Jurkat, Clone E6-1 (cell line): ENCODE data around the gene TRNAU1AP.
"Not testable (repeated sequence)": the region's sequence is repeated elsewhere in the genome, so short reads cannot be mapped to it uniquely, and the experiment has no call there.

Experiments
- DNase-seq: peaks from one replicate; pipeline ENCODE4 v3.0.0-alpha.2; 2011; ENCODE audit warnings: low read depth, low spot score
- H3K4me3 ChIP-seq: 2 replicates; pipeline ENCODE4 v1.5.1; 2011; ENCODE audit warnings: mild to moderate bottlenecking, low read length, control low read depth, moderate library complexity

Gene TRNAU1AP

GRCh38 chr1:28565726-28566125 is 12.8 kb downstream of the TRNAU1AP start:
- no peak overlapping the region for H3K4me3 ChIP-seq
- no peak for DNase-seq

GRCh38 chr1:28566931-28567330 is 14.0 kb downstream of the TRNAU1AP start:
- no peak overlapping the region for H3K4me3 ChIP-seq
- no peak for DNase-seq

- H3K4me3 ChIP-seq = no peak overlapping the region
Observed at GRCh38 chr1:28571911-28572310, 19.0 kb downstream of the TRNAU1AP start.

GRCh38 chr1:28572891-28573290 is 20.0 kb downstream of the TRNAU1AP start:
- H3K4me3 ChIP-seq, DNase-seq: not testable (repeated sequence)

More at GRCh38 chr1:28571911-28572310, 19.0 kb downstream of the TRNAU1AP start:
- DNase-seq = no peak

- DNase-seq = no peak
- no peak overlapping the region for H3K4me3 ChIP-seq
Observed at GRCh38 chr1:28573564-28573963, 20.7 kb downstream of the TRNAU1AP start.

- H3K4me3 ChIP-seq = no peak overlapping the region
- no peak for DNase-seq
Observed at GRCh38 chr1:28577052-28577678, 24.3 kb downstream of the TRNAU1AP start.

- DNase-seq = no peak
- no peak overlapping the region for H3K4me3 ChIP-seq
Observed at GRCh38 chr1:28577738-28578536, 25.1 kb downstream of the TRNAU1AP start.

GRCh38 chr1:28578696-28579218 is 25.9 kb downstream of the TRNAU1AP start:
- no peak for DNase-seq
- no peak overlapping the region for H3K4me3 ChIP-seq

- DNase-seq = no peak
- H3K4me3 ChIP-seq = no peak overlapping the region
Observed at GRCh38 chr1:28579401-28579800, 26.5 kb downstream of the TRNAU1AP start.

- H3K4me3 ChIP-seq = peak overlapping the region; percentile 78
- DNase-seq = peak; percentile 44
Observed at GRCh38 chr1:28580722-28581530, 28.0 kb downstream of the TRNAU1AP start.

GRCh38 chr1:28581531-28582247 is 28.8 kb downstream of the TRNAU1AP start:
- DNase-seq = peak; percentile 93
- peak overlapping the region; percentile 78 for H3K4me3 ChIP-seq

- no peak for DNase-seq
- H3K4me3 ChIP-seq = peak overlapping the region; percentile 78
Observed at GRCh38 chr1:28582248-28582615, 29.3 kb downstream of the TRNAU1AP start.

- DNase-seq, H3K4me3 ChIP-seq: not testable (repeated sequence)
Observed at GRCh38 chr1:28586585-28587391, 33.9 kb downstream of the TRNAU1AP start.

GRCh38 chr1:28591708-28592320 is 38.9 kb downstream of the TRNAU1AP start, which contains the start of gene RAB42:
Gene RAB42 (plus strand): TSS chr1:28592265. CDS start chr1:28592512, 247 bp downstream.
- DNase-seq = no peak
- no peak within 1 kb of the TSS for H3K4me3 ChIP-seq

GRCh38 chr1:28592321-28593071 is 39.6 kb downstream of the TRNAU1AP start:
- DNase-seq = no peak
- H3K4me3 ChIP-seq = no peak overlapping the region

GRCh38 chr1:28593988-28594356 is 41.1 kb downstream of the TRNAU1AP start:
- not testable (repeated sequence) for DNase-seq, H3K4me3 ChIP-seq
